Measurements from ENCODE around the gene WSB2. TPM values are rescaled to one million over a fixed set of nuclear protein-coding genes. Genes with fewer than 3 reads are reported as not detected.

The WSB2 gene
- total and polyA plus RNA-seq, 2 of the 8 experiments (the other 6 are each of a cell fraction or from before 2014, with no cell fraction given), result 47.5 to 58.2 TPM

- TF ChIP-seq CTCF (IDR thresholded peaks at IDR 0.05; ENCODE audit: control extremely low read depth in 1 of 3, insufficient read depth in 1 of 3, low read depth in 1 of 3, low read length in 3 of 3), result no peak
- no peak for TF ChIP-seq SUZ12 (IDR thresholded peaks at IDR 0.05; ENCODE audit: low read length)
- no peak for TF ChIP-seq TBP (IDR thresholded peaks at IDR 0.05; ENCODE audit: low read depth, low read length)
- TF ChIP-seq SIN3A (conservative IDR thresholded peaks at IDR 0.05 in 1 of 2, IDR thresholded peaks at IDR 0.05 in 1 of 2; ENCODE audit: low read depth in 1 of 2, low read length in 2 of 2), result no peak
- no peak for TF ChIP-seq SP1 (IDR thresholded peaks at IDR 0.05; ENCODE audit: low read depth, low read length)
- no peak for TF ChIP-seq CHD1 (IDR thresholded peaks at IDR 0.05; ENCODE audit: low read depth, low read length)
Measured at GRCh38 chr12:118101051-118101450, 40.1 kb upstream of the WSB2 start (continued).
